Stimulated activated CD4-positive, alpha-beta T cell treated with anti-CD3 and anti-CD28 coated beads, Interleukin-1b, Interleukin-23, amount 100 ng/mL, for 1 hour (primary cell): Measurements from ENCODE around the gene TAS2R40.
"Not testable (repeated sequence)": the region's sequence is repeated elsewhere in the genome, so short reads cannot be mapped to it uniquely, and the experiment has no call there.

Source experiments
- DNase-seq, 2 donors: peaks; one replicate each; pipeline ENCODE4 v3.0.0-alpha.2; 2020; ENCODE audit warnings: low read depth in 2 of 2

The TAS2R40 gene

GRCh38 chr7:143250199-143250598 is 28.4 kb downstream of the TAS2R40 start:
- no peak for DNase-seq

- no peak for DNase-seq
Measured at GRCh38 chr7:143250822-143251221, 29.0 kb downstream of the TAS2R40 start.

- no peak for DNase-seq
Measured at GRCh38 chr7:143252006-143252405, 30.2 kb downstream of the TAS2R40 start.

- DNase-seq, result no peak
Measured at GRCh38 chr7:143255564-143255963, 33.7 kb downstream of the TAS2R40 start.

GRCh38 chr7:143256325-143256724 is 34.5 kb downstream of the TAS2R40 start:
- DNase-seq, result no peak

GRCh38 chr7:143256932-143257331 is 35.1 kb downstream of the TAS2R40 start:
- DNase-seq, result no peak

- DNase-seq, result no peak
Measured at GRCh38 chr7:143257501-143257900, 35.7 kb downstream of the TAS2R40 start.

GRCh38 chr7:143258831-143259230 is 37.0 kb downstream of the TAS2R40 start:
- no peak for DNase-seq

GRCh38 chr7:143259765-143260164 is 37.9 kb downstream of the TAS2R40 start:
- DNase-seq, result no peak

- no peak for DNase-seq
Measured at GRCh38 chr7:143261901-143262300, 40.1 kb downstream of the TAS2R40 start.

GRCh38 chr7:143263266-143264195 is 41.7 kb downstream of the TAS2R40 start, which contains the start of gene GSTK1:
Gene GSTK1, plus strand, starts transcription at chr7:143263441. Its CDS starts 73 bp downstream, at chr7:143263514.
- DNase-seq, result peak; percentile 34 to 54

GRCh38 chr7:143264196-143264568 is 42.3 kb downstream of the TAS2R40 start:
- DNase-seq, result not testable (repeated sequence)

- no peak for DNase-seq
Measured at GRCh38 chr7:143265017-143265693, 43.3 kb downstream of the TAS2R40 start.

- DNase-seq, result no peak
Measured at GRCh38 chr7:143269251-143269650, 47.4 kb downstream of the TAS2R40 start.

GRCh38 chr7:143271240-143271639 is 49.4 kb downstream of the TAS2R40 start:
- no peak for DNase-seq
